Measurements from ENCODE around the gene BEND5. TPM values are rescaled to one million over a fixed set of nuclear protein-coding genes. Genes with fewer than 3 reads are reported as not detected.

BEND5 gene
- under 1 TPM; 0.17 to 0.93 TPM for total RNA-seq
- polyA plus RNA-seq = under 1 TPM; 0.12 to 0.21 TPM

DNA sequence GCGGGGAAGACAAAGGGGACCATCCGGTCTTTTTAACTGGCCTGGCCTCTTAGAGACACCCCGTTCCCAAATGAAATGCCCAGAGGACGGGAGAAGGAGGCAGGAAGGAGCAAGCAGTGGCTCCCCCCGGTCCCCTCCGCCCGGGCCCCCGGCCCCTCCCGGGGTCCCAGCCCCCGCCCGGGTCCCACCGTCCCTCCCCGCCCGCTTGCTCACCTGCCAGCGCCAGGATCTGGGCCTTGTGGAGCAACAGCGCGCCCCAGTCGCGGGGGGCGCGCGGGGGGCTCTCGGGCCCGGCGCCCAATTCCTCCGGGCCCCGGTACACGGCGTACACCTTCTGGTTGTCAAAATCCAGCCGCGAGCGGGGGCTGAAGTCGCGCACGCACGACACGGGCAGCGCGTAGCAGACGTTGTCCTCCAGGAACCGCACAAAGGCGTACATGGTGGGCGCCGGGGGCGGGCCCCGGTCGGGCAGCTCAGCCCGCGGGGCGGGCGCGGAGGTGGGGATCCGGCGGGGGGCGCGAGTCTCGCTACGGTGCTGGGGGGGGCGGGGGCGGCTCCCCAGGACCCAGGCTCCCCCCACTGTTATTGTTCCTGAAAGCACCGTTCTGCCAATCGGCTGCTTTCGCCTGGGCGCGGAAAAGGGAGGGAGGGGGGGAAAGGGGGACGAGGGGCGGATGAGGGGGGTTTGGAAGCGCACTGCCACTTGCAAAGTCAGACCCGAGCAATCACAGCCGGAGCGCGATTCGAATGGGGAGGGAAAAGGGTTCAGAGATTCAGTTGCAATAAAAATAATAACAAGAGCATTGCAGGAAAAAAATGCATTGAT lies at the start of gene BEND5:
TSS of gene BEND5 (minus strand) at position 499 of the 826 bp plus-strand sequence. CDS start at position 439, 60 bp downstream.
- H3K36me3 ChIP-seq (ENCODE audit: control insufficient read depth in 4 of 4, insufficient read depth in 3 of 4, low read depth in 1 of 4, low read length in 3 of 4) = no peaks in the 10 kb centered on the region
- WGBS = 4% methylated on average over 73 of the region's 73 CpGs
- H3K9ac ChIP-seq (ENCODE audit: low read depth in 1 of 2, low read length in 2 of 2) = no peak within 1 kb of the TSS
- H3K27ac ChIP-seq (ENCODE audit: low read depth in 1 of 2, low read length in 2 of 2) = no peak within 1 kb of the TSS
- DNase-seq (ENCODE audit: low spot score) = peak; percentile 66
- no peaks in the 10 kb centered on the region for H3K9me3 ChIP-seq (ENCODE audit: control insufficient read depth in 4 of 4, low read length in 3 of 4)
- TF ChIP-seq GABPA (IDR thresholded peaks at IDR 0.05 in 1 of 2, conservative IDR thresholded peaks at IDR 0.05 in 1 of 2) (no peak), REST (IDR thresholded peaks at IDR 0.05) (no peak), HNF4G (IDR thresholded peaks at IDR 0.05) (no peak), RXRA (IDR thresholded peaks at IDR 0.05) (no peak), TAF1 (conservative IDR thresholded peaks at IDR 0.05) (no peak), SP1 (IDR thresholded peaks at IDR 0.05) (no peak), ATF3 (IDR thresholded peaks at IDR 0.05) (no peak)
- peak within 1 kb of the TSS; percentile 1 to 58 (median 45) for H3K4me3 ChIP-seq (ENCODE audit: low read depth in 1 of 3, low read length in 3 of 3)
- peaks cover 0 to 5% (median 2%) of the 10 kb centered on the region in 4 donors for H3K27me3 ChIP-seq (ENCODE audit: control insufficient read depth in 4 of 4, insufficient read depth in 4 of 4, low read length in 3 of 4)
- H3K4me1 ChIP-seq (ENCODE audit: control insufficient read depth in 4 of 4, insufficient read depth in 4 of 4, low read length in 3 of 4) = peaks cover 0 to 5% (median 0%) of the 10 kb centered on the region in 4 donors

DNA sequence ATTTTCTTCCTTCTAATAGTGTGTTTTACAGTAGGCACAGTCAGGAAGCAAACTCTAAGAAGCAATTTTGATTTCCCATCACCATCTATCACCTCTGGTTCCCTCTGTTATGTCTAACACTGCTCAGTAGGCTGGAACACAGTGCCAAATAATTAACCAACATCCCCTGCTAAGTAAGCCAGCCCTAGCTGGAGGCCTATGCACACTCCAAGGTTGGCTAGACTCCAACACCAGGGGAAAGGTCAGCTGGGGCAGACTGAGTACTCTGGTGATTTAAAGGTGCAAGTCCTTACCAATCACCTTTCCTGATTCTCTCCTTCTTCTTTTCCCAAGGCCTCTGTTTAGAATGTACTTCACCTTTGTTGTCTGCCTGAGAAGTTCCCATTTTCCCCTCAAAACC lies 46.5 kb upstream of the BEND5 start:
- Histone ChIP-seq H3K9ac (ENCODE audit: low read depth in 1 of 2, low read length in 2 of 2) (no peak overlapping the region), H3K4me1 (ENCODE audit: control insufficient read depth in 4 of 4, insufficient read depth in 4 of 4, low read length in 3 of 4) (peaks cover 0 to 6% (median 1%) of the 10 kb centered on the region in 4 donors), H3K36me3 (ENCODE audit: control insufficient read depth in 4 of 4, insufficient read depth in 3 of 4, low read depth in 1 of 4, low read length in 3 of 4) (no peaks in the 10 kb centered on the region), H3K27me3 (ENCODE audit: control insufficient read depth in 4 of 4, insufficient read depth in 4 of 4, low read length in 3 of 4) (no peaks in the 10 kb centered on the region), H3K4me3 (ENCODE audit: low read depth in 1 of 3, low read length in 3 of 3) (no peak overlapping the region), H3K9me3 (ENCODE audit: control insufficient read depth in 4 of 4, low read length in 3 of 4) (no peaks in the 10 kb centered on the region), H3K27ac (ENCODE audit: low read depth in 1 of 2, low read length in 2 of 2) (no peak overlapping the region)
- peak in 1 of 2 donors; percentile 11 for TF ChIP-seq RAD21 (IDR thresholded peaks at IDR 0.05)
- TF ChIP-seq, protein P1, sequence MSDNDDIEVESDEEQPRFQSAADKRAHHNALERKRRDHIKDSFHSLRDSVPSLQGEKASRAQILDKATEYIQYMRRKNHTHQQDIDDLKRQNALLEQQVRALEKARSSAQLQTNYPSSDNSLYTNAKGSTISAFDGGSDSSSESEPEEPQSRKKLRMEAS (IDR thresholded peaks at IDR 0.05) = no peak
- peak; percentile 47 to 62 for TF ChIP-seq RXRA (IDR thresholded peaks at IDR 0.05)
- TF ChIP-seq REST (IDR thresholded peaks at IDR 0.05) = peak; percentile 15
- TF ChIP-seq HNF4A (conservative IDR thresholded peaks at IDR 0.05) = peak; percentile 18 to 44
- no peak for TF ChIP-seq EGR1 (IDR thresholded peaks at IDR 0.05; ENCODE audit: low read depth in 2 of 2)
- peak; percentile 76 for TF ChIP-seq NR2F2 (IDR thresholded peaks at IDR 0.05)
- DNase-seq (ENCODE audit: low spot score) = peak; percentile 56
